CD4-positive, CD25-positive, alpha-beta regulatory T cell (primary cell): Measurements from ENCODE around the gene TNFSF9. TPM values are rescaled to one million over a fixed set of nuclear protein-coding genes. Genes with fewer than 3 reads are reported as not detected.
"Not testable (repeated sequence)": the region's sequence is repeated elsewhere in the genome, so short reads cannot be mapped to it uniquely, and the experiment has no call there.

Source experiments
- ATAC-seq, 2 donors: fragments of 150-1000 bp; cut with Tn5 transposase; one replicate each; pipeline ENCODE4 v1.10.0; 2021; ENCODE audit warnings: low read depth in 2 of 2, moderate number of reproducible peaks in 2 of 2, moderate library complexity in 1 of 2
- DNase-seq, 3 donors: peaks; one replicate each; pipeline versions ENCODE4 v3.0.0 to v3.0.0-alpha.2; 2012 to 2022; ENCODE audit warnings: mixed read lengths in 1 of 3
- H3K27ac ChIP-seq: one replicate; pipeline ENCODE4 v1.7.0; 2013; ENCODE audit warnings: mild to moderate bottlenecking, low read length; ENCODE audit not compliant: insufficient read depth, poor library complexity, severe bottlenecking
- H3K27me3 ChIP-seq: one replicate; pipeline ENCODE4 v1.7.0; 2013; ENCODE audit warnings: low read length; ENCODE audit not compliant: control insufficient read depth, insufficient read depth
- H3K36me3 ChIP-seq: one replicate; pipeline ENCODE4 v1.7.0; 2013; ENCODE audit warnings: mild to moderate bottlenecking, low read length, moderate library complexity; ENCODE audit not compliant: control insufficient read depth, insufficient read depth
- H3K4me1 ChIP-seq: 2 replicates; pipeline ENCODE4 v1.7.0; 2013; ENCODE audit warnings: mild to moderate bottlenecking, low read length; ENCODE audit not compliant: insufficient read depth, control insufficient read depth, poor library complexity, severe bottlenecking
- H3K4me3 ChIP-seq: one replicate; pipeline ENCODE4 v1.7.0; 2013; ENCODE audit warnings: low read depth, mild to moderate bottlenecking, low read length, moderate library complexity
- H3K9me3 ChIP-seq, 2 experiments: 1 replicate in 1 of 2; 2 replicates in 1 of 2; pipeline ENCODE4 v1.7.0; 2013; ENCODE audit warnings: low read length in 2 of 2, mild to moderate bottlenecking in 1 of 2, moderate library complexity in 1 of 2; ENCODE audit not compliant: control insufficient read depth in 2 of 2
- H3K27ac Mint-ChIP-seq, 3 donors: one replicate each; pipeline ENCODE4 v1.8.0; 2020 to 2022; ENCODE audit warnings: mild to moderate bottlenecking in 3 of 3, mixed read lengths in 3 of 3, moderate library complexity in 2 of 3
- H3K27me3 Mint-ChIP-seq: one replicate; pipeline ENCODE4 v1.8.0; 2022; ENCODE audit warnings: mild to moderate bottlenecking, mixed read lengths
- H3K36me3 Mint-ChIP-seq: one replicate; pipeline ENCODE4 v1.8.0; 2020; ENCODE audit warnings: mixed read lengths
- H3K4me1 Mint-ChIP-seq, 4 donors: one replicate each; pipeline ENCODE4 v1.8.0; 2020 to 2022; ENCODE audit warnings: mixed read lengths in 4 of 4, mild to moderate bottlenecking in 1 of 4
- H3K4me3 Mint-ChIP-seq, 4 donors: one replicate each; pipeline ENCODE4 v1.8.0; 2020 to 2022; ENCODE audit warnings: mild to moderate bottlenecking in 4 of 4, mixed read lengths in 4 of 4, moderate library complexity in 3 of 4
- H3K9me3 Mint-ChIP-seq, 7 donors: one replicate each; pipeline ENCODE4 v1.8.0; 2020 to 2022; ENCODE audit warnings: mixed read lengths in 7 of 7, mild to moderate bottlenecking in 3 of 7, moderate library complexity in 2 of 7
- polyA plus RNA-seq, 4 donors: library from polyadenylated mRNA; unstranded; fragments of 300-500 nt; fragmentation: Illumina TruSeq; gene quantifications; one replicate each; pipeline ENCODE4 v1.2.3, GENCODE V29; 2021
- total RNA-seq: library from RNA; stranded (reverse); gene quantifications from one replicate; pipeline ENCODE4 v1.2.3, GENCODE V29; 2022

The TNFSF9 gene
- total and polyA plus RNA-seq, 5 donors from 2014 or later: 0.38 to 4.5 (median 0.52) TPM

- H3K4me3 Mint-ChIP-seq: no peak overlapping the region
- no peaks in the 10 kb centered on the region for H3K9me3 ChIP-seq
- peaks cover 0 to 5% (median 0%) of the 10 kb centered on the region in 7 donors for H3K9me3 Mint-ChIP-seq
- H3K27me3 ChIP-seq: peaks cover 2% of the 10 kb centered on the region
- H3K27ac ChIP-seq: no peak overlapping the region
- peaks cover 11% of the 10 kb centered on the region for H3K4me1 ChIP-seq
- no peak overlapping the region for H3K4me3 ChIP-seq
- peaks cover 27% of the 10 kb centered on the region for H3K27me3 Mint-ChIP-seq
- H3K36me3 ChIP-seq: no peaks in the 10 kb centered on the region
- DNase-seq: no peak
- no peak for ATAC-seq
- peaks cover 7% of the 10 kb centered on the region for H3K36me3 Mint-ChIP-seq
- no peak overlapping the region for H3K27ac Mint-ChIP-seq
- peaks cover 12 to 19% (median 15%) of the 10 kb centered on the region in 4 donors for H3K4me1 Mint-ChIP-seq
These were observed 8.7 kb downstream of the TNFSF9 start for GRCh38 chr19:6539514-6539913.

- H3K27ac ChIP-seq: no peak overlapping the region
- Mint-ChIP-seq H3K27me3 (peaks cover 14% of the 10 kb centered on the region), H3K9me3 (peaks cover 0 to 5% (median 0%) of the 10 kb centered on the region in 7 donors), H3K36me3 (no peaks in the 10 kb centered on the region), H3K4me3 (no peak overlapping the region), H3K27ac (no peak overlapping the region), H3K4me1 (peaks cover 6 to 14% (median 9%) of the 10 kb centered on the region in 4 donors)
- no peak for DNase-seq
- H3K4me3 ChIP-seq: no peak overlapping the region
- ATAC-seq: no peak
- H3K27me3 ChIP-seq: peaks cover 2% of the 10 kb centered on the region
- no peaks in the 10 kb centered on the region for H3K36me3 ChIP-seq
- no peaks in the 10 kb centered on the region for H3K9me3 ChIP-seq
- peaks cover 7% of the 10 kb centered on the region for H3K4me1 ChIP-seq
These were observed 10.3 kb downstream of the TNFSF9 start for GRCh38 chr19:6540918-6541689.

DNA sequence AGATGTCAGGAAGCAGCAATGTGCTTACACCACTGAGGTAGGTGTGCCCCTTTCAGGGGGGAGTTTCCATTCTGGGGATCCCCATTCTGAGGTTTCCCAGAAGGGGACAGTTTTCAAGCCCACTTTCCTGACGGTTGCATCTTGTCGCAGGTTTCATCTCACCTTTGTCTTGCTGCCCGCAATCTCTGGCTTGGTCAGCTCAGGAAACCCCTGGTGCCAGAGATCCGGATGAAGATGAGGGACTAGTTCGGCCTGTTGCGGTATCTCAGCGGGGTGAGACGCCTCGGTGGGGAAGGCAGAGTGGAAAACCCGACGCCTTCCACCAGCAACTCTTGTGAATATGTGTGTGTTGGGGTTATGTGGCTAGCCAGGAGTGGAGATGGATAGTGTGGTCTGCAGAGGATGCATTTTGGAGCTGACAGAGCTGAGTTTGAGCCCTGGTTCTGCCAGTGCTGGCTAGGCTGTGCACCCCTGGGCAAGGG is 13.1 kb downstream of the TNFSF9 start:
- no peak for DNase-seq
- no peak overlapping the region for H3K4me3 ChIP-seq
- no peak for ATAC-seq

DNA sequence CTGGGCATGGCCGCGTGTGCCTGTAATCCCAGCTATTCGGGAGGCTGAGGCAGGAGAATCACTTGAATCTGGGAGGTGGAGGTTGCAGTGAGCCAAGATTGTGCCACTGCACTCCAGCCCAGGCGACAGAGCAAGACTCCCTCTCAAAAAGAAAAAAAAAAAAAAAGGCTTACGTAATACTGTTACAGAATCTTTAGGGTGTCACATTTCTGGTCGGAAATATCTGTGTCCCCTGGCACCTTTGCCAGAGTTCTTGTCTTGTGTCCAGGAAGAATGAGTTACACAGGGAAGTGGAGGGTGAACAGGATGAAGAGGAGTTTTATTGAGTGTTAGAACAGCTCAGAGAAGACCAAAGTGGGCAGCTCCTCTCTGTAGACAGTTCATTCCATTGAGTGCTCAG is 19.9 kb downstream of the TNFSF9 start:
- H3K4me3 Mint-ChIP-seq, DNase-seq, H3K27me3 ChIP-seq, H3K9me3 Mint-ChIP-seq, H3K36me3 Mint-ChIP-seq, H3K27ac Mint-ChIP-seq, H3K36me3 ChIP-seq, H3K4me3 ChIP-seq, H3K9me3 ChIP-seq, ATAC-seq, H3K27ac ChIP-seq: not testable (repeated sequence)
- peaks cover 11% of the 10 kb centered on the region for H3K4me1 ChIP-seq
- H3K27me3 Mint-ChIP-seq: peaks cover 14% of the 10 kb centered on the region
- peaks cover 0 to 13% (median 5%) of the 10 kb centered on the region in 4 donors for H3K4me1 Mint-ChIP-seq

More for the DNA sequence above, 13.1 kb downstream of the TNFSF9 start:
- peaks cover 2% of the 10 kb centered on the region for H3K27me3 ChIP-seq
- H3K4me3 Mint-ChIP-seq: no peak overlapping the region
- no peak overlapping the region for H3K27ac Mint-ChIP-seq
- H3K27me3 Mint-ChIP-seq: peaks cover 20% of the 10 kb centered on the region
- H3K4me1 ChIP-seq: no peaks in the 10 kb centered on the region
- no peaks in the 10 kb centered on the region for H3K36me3 Mint-ChIP-seq
- no peaks in the 10 kb centered on the region for H3K36me3 ChIP-seq
- H3K9me3 Mint-ChIP-seq: peaks cover 0 to 4% (median 0%) of the 10 kb centered on the region in 7 donors
- H3K27ac ChIP-seq: no peak overlapping the region
- no peaks in the 10 kb centered on the region for H3K9me3 ChIP-seq
- H3K4me1 Mint-ChIP-seq: peaks cover 0 to 8% (median 4%) of the 10 kb centered on the region in 4 donors

DNA sequence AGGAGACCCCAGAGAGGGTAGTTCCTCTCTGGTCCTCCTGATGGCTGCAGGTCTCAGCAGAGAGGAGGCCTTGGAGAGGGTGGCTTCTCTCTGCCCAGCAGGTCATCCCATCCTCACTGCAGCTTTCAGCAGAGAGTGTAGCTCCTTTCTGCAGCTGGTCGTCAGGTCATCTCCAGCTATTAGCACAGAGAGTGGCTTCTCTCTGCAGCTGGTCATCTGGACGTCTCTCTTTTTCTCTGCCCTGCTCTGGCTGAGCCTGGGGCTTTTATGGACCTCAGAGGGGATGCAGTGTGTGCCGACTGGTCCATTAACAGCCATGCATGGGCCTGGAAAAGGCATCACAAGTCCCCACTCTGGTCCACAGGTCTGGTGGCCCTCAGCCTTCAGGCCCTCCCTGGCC is 20.3 kb downstream of the TNFSF9 start:
- Histone ChIP-seq H3K4me3 (no peak overlapping the region), H3K4me1 (peaks cover 11% of the 10 kb centered on the region), H3K36me3 (no peaks in the 10 kb centered on the region), H3K27ac (no peak overlapping the region), H3K27me3 (no peaks in the 10 kb centered on the region), H3K9me3 (no peaks in the 10 kb centered on the region)
- Mint-ChIP-seq H3K4me1 (peaks cover 0 to 13% (median 5%) of the 10 kb centered on the region in 4 donors), H3K27ac (no peak overlapping the region), H3K27me3 (peaks cover 14% of the 10 kb centered on the region), H3K9me3 (no peaks in the 10 kb centered on the region), H3K36me3 (no peaks in the 10 kb centered on the region), H3K4me3 (no peak overlapping the region)
- DNase-seq (no peak), ATAC-seq (no peak)

GRCh38 chr19:6551607-6552450 is 21.0 kb downstream of the TNFSF9 start:
- no peak overlapping the region for H3K4me3 ChIP-seq
- peak; percentile 92 to 95 for ATAC-seq
- no peaks in the 10 kb centered on the region for H3K36me3 Mint-ChIP-seq
- H3K27me3 ChIP-seq: no peaks in the 10 kb centered on the region
- H3K27me3 Mint-ChIP-seq: peaks cover 11% of the 10 kb centered on the region
- peaks cover 0 to 13% (median 4%) of the 10 kb centered on the region in 4 donors for H3K4me1 Mint-ChIP-seq
- no peaks in the 10 kb centered on the region for H3K36me3 ChIP-seq
- H3K27ac Mint-ChIP-seq: peak overlapping the region in 1 of 3 donors; percentile 43
- peak; percentile 24 to 82 (median 57) for DNase-seq
- H3K27ac ChIP-seq: no peak overlapping the region
- H3K9me3 Mint-ChIP-seq: no peaks in the 10 kb centered on the region
- no peaks in the 10 kb centered on the region for H3K9me3 ChIP-seq
- peaks cover 11% of the 10 kb centered on the region for H3K4me1 ChIP-seq
- peak overlapping the region in 1 of 4 donors; percentile 41 for H3K4me3 Mint-ChIP-seq

- no peaks in the 10 kb centered on the region for H3K9me3 Mint-ChIP-seq
- no peaks in the 10 kb centered on the region for H3K36me3 Mint-ChIP-seq
- peaks cover 0 to 9% (median 2%) of the 10 kb centered on the region in 4 donors for H3K4me1 Mint-ChIP-seq
- H3K4me3 Mint-ChIP-seq: no peak overlapping the region
- H3K4me1 ChIP-seq: peaks cover 11% of the 10 kb centered on the region
- H3K9me3 ChIP-seq: no peaks in the 10 kb centered on the region
- H3K27ac ChIP-seq: no peak overlapping the region
- no peaks in the 10 kb centered on the region for H3K36me3 ChIP-seq
- no peak overlapping the region for H3K27ac Mint-ChIP-seq
- no peaks in the 10 kb centered on the region for H3K27me3 ChIP-seq
- H3K27me3 Mint-ChIP-seq: peaks cover 13% of the 10 kb centered on the region
- ATAC-seq (no peak), DNase-seq (no peak)
- no peak overlapping the region for H3K4me3 ChIP-seq
These were observed 25.2 kb downstream of the TNFSF9 start for GRCh38 chr19:6556043-6556449.
